GM23338 (cell line): ENCODE measurements around the gene ACSM6. TPM values are rescaled to one million over a fixed set of nuclear protein-coding genes. Genes with fewer than 3 reads are reported as not detected.

Experiments
- ATAC-seq: fragments of 200-7000 bp; cut with Tn5 transposase; 3 replicates; pipeline ENCODE4 v1.9.1; 2020
- DNase-seq: peaks from one replicate; pipeline ENCODE4 v3.0.0-alpha.2; 2015; ENCODE audit warnings: low spot score
- H2AFZ ChIP-seq: fragments of 200-600 bp; sonication (generic); 2 replicates; pipeline ENCODE4 v1.8.0; 2016; ENCODE audit warnings: antibody characterized with exemption, mild to moderate bottlenecking, moderate library complexity
- H3F3A ChIP-seq: fragments of 200-600 bp; sonication (generic); replicated peaks from 2 replicates; pipeline ENCODE4 v1.8.0; 2017; ENCODE audit warnings: antibody characterized with exemption, mixed run types, low read depth
- H3K27ac ChIP-seq: fragments of 200-600 bp; sonication (generic); 2 replicates; pipeline ENCODE4 v1.6.1; 2016; ENCODE audit warnings: low read depth
- H3K27me3 ChIP-seq: fragments of 200-600 bp; sonication (generic); 2 replicates; pipeline ENCODE4 v1.8.0; 2016; ENCODE audit warnings: mild to moderate bottlenecking, mixed run types, moderate library complexity; ENCODE audit not compliant: insufficient read depth
- H3K36me3 ChIP-seq: fragments of 200-600 bp; sonication (generic); 2 replicates; pipeline ENCODE4 v1.8.0; 2016; ENCODE audit warnings: mild to moderate bottlenecking; ENCODE audit not compliant: insufficient read depth
- H3K4me1 ChIP-seq: fragments of 200-600 bp; sonication (generic); 2 replicates; pipeline ENCODE4 v1.8.0; 2016; ENCODE audit warnings: mild to moderate bottlenecking, moderate library complexity; ENCODE audit not compliant: insufficient read depth
- H3K4me2 ChIP-seq: fragments of 200-600 bp; sonication (generic); 2 replicates; pipeline ENCODE4 v1.7.1; 2017; ENCODE audit warnings: mixed run types
- H3K4me3 ChIP-seq: fragments of 200-600 bp; sonication (generic); 2 replicates; pipeline ENCODE4 v1.6.1; 2016; ENCODE audit warnings: mixed run types
- H3K79me2 ChIP-seq: fragments of 200-600 bp; sonication (generic); replicated peaks from 2 replicates; pipeline ENCODE4 v1.8.0; 2017; ENCODE audit warnings: mild to moderate bottlenecking; ENCODE audit not compliant: insufficient read depth
- H3K9me2 ChIP-seq: fragments of 200-600 bp; sonication (generic); 2 replicates; pipeline ENCODE4 v1.8.0; 2017; ENCODE audit not compliant: insufficient read depth
- H4K20me1 ChIP-seq: fragments of 200-600 bp; sonication (generic); replicated peaks from 2 replicates; pipeline ENCODE4 v1.8.0; 2017; ENCODE audit warnings: mild to moderate bottlenecking; ENCODE audit not compliant: insufficient read depth
- H3K27ac Mint-ChIP-seq: 2 replicates; pipeline ENCODE4 v1.8.0; 2020; ENCODE audit warnings: inconsistent platforms, mild to moderate bottlenecking, moderate library complexity, mixed read lengths
- H3K27me3 Mint-ChIP-seq: 3 replicates; pipeline ENCODE4 v1.8.0; 2022; ENCODE audit warnings: low read depth, mild to moderate bottlenecking, moderate library complexity, mixed read lengths, inconsistent platforms; ENCODE audit not compliant: insufficient read depth, poor library complexity
- H3K36me3 Mint-ChIP-seq: 3 replicates; pipeline ENCODE4 v1.8.0; 2021; ENCODE audit warnings: low read depth, mild to moderate bottlenecking, inconsistent platforms, moderate library complexity, mixed read lengths
- H3K4me1 Mint-ChIP-seq: 3 replicates; pipeline ENCODE4 v1.8.0; 2020; ENCODE audit warnings: mild to moderate bottlenecking, inconsistent platforms, mixed read lengths
- H3K4me3 Mint-ChIP-seq: 3 replicates; pipeline ENCODE4 v1.8.0; 2021; ENCODE audit warnings: moderate library complexity, mild to moderate bottlenecking, inconsistent platforms, mixed read lengths
- H3K9me3 Mint-ChIP-seq: 3 replicates; pipeline ENCODE4 v1.8.0; 2020; ENCODE audit warnings: moderate library complexity, mild to moderate bottlenecking, inconsistent platforms, mixed read lengths
- CREB1 ChIP-seq: fragments of 250-450 bp; sonication (Bioruptor Pico); IDR thresholded peaks from 2 replicates; pipeline ENCODE4 v1.5.0; 2020; ENCODE audit warnings: low read depth, mild to moderate bottlenecking, moderate library complexity
- CTCF ChIP-seq, 2 experiments: fragments of 200-600 bp in 1 of 2; sonication (generic) in 1 of 2; conservative IDR thresholded peaks; 2 replicates each; pipeline versions ENCODE4 v1.5.1 to v1.6.1; 2016 to 2017; ENCODE audit warnings: antibody characterized with exemption in 2 of 2, low read depth in 2 of 2, mild to moderate bottlenecking in 2 of 2, moderate library complexity in 1 of 2
- ETS1 ChIP-seq: IDR thresholded peaks from 2 replicates; pipeline ENCODE4 v1.6.1; 2016; ENCODE audit warnings: antibody characterized with exemption
- EZH2 ChIP-seq: fragments of 200-600 bp; sonication (generic); IDR thresholded peaks from one replicate; pipeline ENCODE4 v1.8.0; 2017; ENCODE audit warnings: antibody characterized with exemption, mild to moderate bottlenecking, low read depth; ENCODE audit not compliant: unreplicated experiment
- EZH2phosphoT487 ChIP-seq: fragments of 200-600 bp; sonication (generic); IDR thresholded peaks from one replicate; pipeline ENCODE4 v1.8.1; 2018; ENCODE audit warnings: antibody characterized with exemption; ENCODE audit not compliant: unreplicated experiment
- JUNB ChIP-seq: IDR thresholded peaks from one replicate; pipeline ENCODE4 v1.6.1; 2016; ENCODE audit warnings: antibody characterized with exemption; ENCODE audit not compliant: unreplicated experiment
- NANOG ChIP-seq: IDR thresholded peaks from 2 replicates; pipeline ENCODE4 v1.6.1; 2016; ENCODE audit warnings: antibody characterized with exemption, borderline replicate concordance
- POLR2AphosphoS5 ChIP-seq: IDR thresholded peaks from 2 replicates; pipeline ENCODE4 v1.6.1; 2016; ENCODE audit warnings: antibody characterized with exemption, low read depth
- REST ChIP-seq: IDR thresholded peaks from one replicate; pipeline ENCODE4 v1.6.1; 2018; ENCODE audit warnings: antibody characterized with exemption; ENCODE audit not compliant: unreplicated experiment
- STAT1 ChIP-seq: IDR thresholded peaks from one replicate; pipeline ENCODE4 v1.6.1; 2016; ENCODE audit warnings: antibody characterized with exemption; ENCODE audit not compliant: unreplicated experiment
- ZNF114 ChIP-seq: fragments of 250-450 bp; sonication (Bioruptor Pico); IDR thresholded peaks from 2 replicates; pipeline ENCODE4 v1.5.0; 2020; ENCODE audit warnings: mild to moderate bottlenecking, moderate library complexity
- ZNF331 ChIP-seq: fragments of 250-450 bp; sonication (Bioruptor Pico); IDR thresholded peaks from 2 replicates; pipeline ENCODE4 v1.5.0; 2020; ENCODE audit warnings: low read depth, mild to moderate bottlenecking, moderate library complexity
- polyA plus RNA-seq: library from polyadenylated mRNA; unstranded; fragments of >200 nt; fragmentation: Nextera tagmentation; extraction: Ambion mirVana; gene quantifications from 2 replicates; pipeline ENCODE4 v1.2.1, GENCODE V29; 2016
- total RNA-seq: library from RNA; depleted of rRNA; stranded (reverse); fragments of >200 nt; shearing (Covaris generic); gene quantifications from 2 replicates; pipeline ENCODE4 v1.2.3, GENCODE V29; 2014

The ACSM6 gene
- total and polyA plus RNA-seq, 2 experiments from 2014 or later = 0.65 TPM; not detected in 1

- peaks cover 59% of the 10 kb centered on the region for H3K36me3 Mint-ChIP-seq
Measured at GRCh38 chr10:95234951-95235350, 40.9 kb downstream of the ACSM6 start.

GRCh38 chr10:95235676-95236067, 41.6 kb downstream of the ACSM6 start:
- H3K4me1 ChIP-seq = peaks cover 8% of the 10 kb centered on the region
- no peak overlapping the region for H3K4me2 ChIP-seq
- peaks cover 66% of the 10 kb centered on the region for H3K36me3 Mint-ChIP-seq
- H2AFZ ChIP-seq = no peak overlapping the region
- H3K79me2 ChIP-seq = peaks cover 16% of the 10 kb centered on the region
- peaks cover 10% of the 10 kb centered on the region for H3K9me3 Mint-ChIP-seq
- H3K27me3 ChIP-seq = no peaks in the 10 kb centered on the region
- no peak overlapping the region for H3K4me3 Mint-ChIP-seq
- H4K20me1 ChIP-seq = no peaks in the 10 kb centered on the region
- peaks cover 12% of the 10 kb centered on the region for H3K27me3 Mint-ChIP-seq
- DNase-seq = no peak
- ATAC-seq = no peak
- peaks cover 30% of the 10 kb centered on the region for H3K4me1 Mint-ChIP-seq
- no peak overlapping the region for H3K4me3 ChIP-seq
- H3K27ac Mint-ChIP-seq = peak overlapping the region; percentile 91
- peaks cover 10% of the 10 kb centered on the region for H3K9me2 ChIP-seq
- peak overlapping the region; percentile 90 for H3K27ac ChIP-seq
- H3F3A ChIP-seq = peaks cover 8% of the 10 kb centered on the region
- H3K36me3 ChIP-seq = peaks cover 27% of the 10 kb centered on the region
- TF ChIP-seq POLR2AphosphoS5 = no peak
- TF ChIP-seq ZNF331 (CRISPR knock-in tag) = no peak
- TF ChIP-seq JUNB = no peak
- no peak for TF ChIP-seq EZH2
- TF ChIP-seq REST = no peak
- no peak for TF ChIP-seq CREB1 (CRISPR knock-in tag)
- TF ChIP-seq NANOG = no peak
- TF ChIP-seq EZH2phosphoT487 = no peak
- TF ChIP-seq STAT1 = no peak
- TF ChIP-seq ZNF114 (CRISPR knock-in tag) = no peak
- TF ChIP-seq ETS1 = no peak

More at GRCh38 chr10:95234951-95235350, 40.9 kb downstream of the ACSM6 start:
- peaks cover 8% of the 10 kb centered on the region for H3F3A ChIP-seq
- peaks cover 12% of the 10 kb centered on the region for H3K27me3 Mint-ChIP-seq
- H3K36me3 ChIP-seq = peaks cover 22% of the 10 kb centered on the region
- H3K27ac ChIP-seq = peak overlapping the region; percentile 90
- H3K9me2 ChIP-seq = peaks cover 10% of the 10 kb centered on the region
- peaks cover 8% of the 10 kb centered on the region for H3K4me1 ChIP-seq
- peak overlapping the region; percentile 91 for H3K27ac Mint-ChIP-seq
- peaks cover 37% of the 10 kb centered on the region for H3K4me1 Mint-ChIP-seq
- H3K9me3 Mint-ChIP-seq = peaks cover 5% of the 10 kb centered on the region
- DNase-seq (no peak), ATAC-seq (no peak)
- no peak overlapping the region for H2AFZ ChIP-seq
- peaks cover 8% of the 10 kb centered on the region for H3K79me2 ChIP-seq
- no peak overlapping the region for H3K4me3 ChIP-seq
- H4K20me1 ChIP-seq = no peaks in the 10 kb centered on the region
- no peak overlapping the region for H3K4me3 Mint-ChIP-seq
- peak overlapping the region; percentile 29; the same call in 1 of the 2 replicates for H3K4me2 ChIP-seq
- H3K27me3 ChIP-seq = no peaks in the 10 kb centered on the region
- TF ChIP-seq EZH2phosphoT487 (no peak), POLR2AphosphoS5 (no peak), CTCF (conservative IDR thresholded peaks at IDR 0.05; ENCODE audit: low read depth in 2 of 2) (no peak), ETS1 (no peak), ZNF114 (CRISPR knock-in tag) (no peak)
